ENCODE measurements around the gene CLTRN.

GRCh38 chrX:15599461-15599860 is 65.1 kb downstream of the CLTRN start:
- no peak for TF ChIP-seq POLR2A (IDR thresholded peaks at IDR 0.05)
- no peak for TF ChIP-seq CTCF (IDR thresholded peaks at IDR 0.05)

Measured in thyroid gland (tissue), 4 donors.